NCI-H524 treated with DMSO at 0.1 percent for 48 hours (cell line): Measurements from ENCODE around the gene LPIN3.
A peak's percentile ranks its signal among the peaks of the same experiment; 100 is the strongest.
"Not testable (repeated sequence)": the region's sequence is repeated elsewhere in the genome, so short reads cannot be mapped to it uniquely, and the experiment has no call there.

Experiments
- DNase-seq: peaks from one replicate; lab custom pipeline; 2025; lab: John Stamatoyannopoulos, UW

LPIN3 gene

GRCh38 chr20:41340327-41341055, at the start of gene LPIN3:
Gene LPIN3 (plus strand): TSS chr20:41340821. CDS start chr20:41345804, 4,983 bp downstream.
- DNase-seq = peak; percentile 38

GRCh38 chr20:41293269-41294037, 47.2 kb upstream of the LPIN3 start:
- no peak for DNase-seq

GRCh38 chr20:41299899-41300298, 40.7 kb upstream of the LPIN3 start:
- no peak for DNase-seq

- DNase-seq = no peak
Measured at GRCh38 chr20:41300383-41300782, 40.2 kb upstream of the LPIN3 start.

GRCh38 chr20:41300886-41301285, 39.7 kb upstream of the LPIN3 start:
- DNase-seq = no peak

- DNase-seq = no peak
Measured at GRCh38 chr20:41304002-41304401, 36.6 kb upstream of the LPIN3 start.

GRCh38 chr20:41304424-41305079, 36.1 kb upstream of the LPIN3 start:
- no peak for DNase-seq

GRCh38 chr20:41306061-41306727, 34.4 kb upstream of the LPIN3 start:
- DNase-seq = no peak

- no peak for DNase-seq
Measured at GRCh38 chr20:41307021-41307420, 33.6 kb upstream of the LPIN3 start.

- DNase-seq = no peak
Measured at GRCh38 chr20:41308290-41308711, 32.3 kb upstream of the LPIN3 start.

GRCh38 chr20:41308726-41309413, 31.8 kb upstream of the LPIN3 start:
- no peak for DNase-seq

- DNase-seq = no peak
Measured at GRCh38 chr20:41309817-41310216, 30.8 kb upstream of the LPIN3 start.

- not testable (repeated sequence) for DNase-seq
Measured at GRCh38 chr20:41312009-41312408, 28.6 kb upstream of the LPIN3 start.

- no peak for DNase-seq
Measured at GRCh38 chr20:41314386-41314785, 26.2 kb upstream of the LPIN3 start.

GRCh38 chr20:41316051-41316450, 24.6 kb upstream of the LPIN3 start:
- no peak for DNase-seq

- DNase-seq = peak; percentile 28
Measured at GRCh38 chr20:41316602-41317545, 23.7 kb upstream of the LPIN3 start.

GRCh38 chr20:41317546-41318270, 22.9 kb upstream of the LPIN3 start, which contains the start of gene ZHX3:
Gene ZHX3 (minus strand): TSS chr20:41317731. CDS start chr20:41204916, 112,815 bp downstream.
- DNase-seq = peak; percentile 80

GRCh38 chr20:41318271-41318649, 22.4 kb upstream of the LPIN3 start:
- DNase-seq = no peak

GRCh38 chr20:41320441-41320840, 20.2 kb upstream of the LPIN3 start:
- DNase-seq = no peak

- no peak for DNase-seq
Measured at GRCh38 chr20:41320976-41321375, 19.6 kb upstream of the LPIN3 start.
